GM21515 (cell line): ENCODE data around the gene OR10H2.
"Not testable (repeated sequence)": the region's sequence is repeated elsewhere in the genome, so short reads cannot be mapped to it uniquely, and the experiment has no call there.

Experiments
- ATAC-seq: cut with Tn5 transposase; IDR thresholded peaks from one replicate; pipeline ENCODE4 v1.9.1; 2021; ENCODE audit not compliant: unreplicated experiment

The OR10H2 gene

GRCh38 chr19:15759962-15760565 lies 32.2 kb downstream of the OR10H2 start:
- no peak for ATAC-seq

DNA sequence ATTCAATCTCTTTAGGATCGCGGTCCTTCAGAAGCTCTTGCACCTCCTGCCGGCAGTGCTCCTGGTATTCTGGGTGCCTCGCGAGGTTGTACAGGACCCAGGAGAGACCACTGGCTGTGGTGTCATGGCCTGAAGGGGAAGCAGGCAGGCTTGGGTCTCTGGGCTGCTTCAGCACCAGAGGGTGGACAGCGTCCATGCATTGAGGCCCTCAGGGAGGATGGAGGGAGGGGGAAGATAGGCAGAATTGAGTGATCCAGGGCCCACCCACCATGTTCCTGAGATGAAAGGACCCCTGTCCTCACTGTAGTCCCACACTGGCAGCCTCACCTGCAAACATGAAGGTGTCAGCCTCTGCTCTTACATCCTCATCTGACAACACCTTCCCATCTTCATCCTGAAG lies 41.8 kb downstream of the OR10H2 start:
- ATAC-seq = no peak

DNA sequence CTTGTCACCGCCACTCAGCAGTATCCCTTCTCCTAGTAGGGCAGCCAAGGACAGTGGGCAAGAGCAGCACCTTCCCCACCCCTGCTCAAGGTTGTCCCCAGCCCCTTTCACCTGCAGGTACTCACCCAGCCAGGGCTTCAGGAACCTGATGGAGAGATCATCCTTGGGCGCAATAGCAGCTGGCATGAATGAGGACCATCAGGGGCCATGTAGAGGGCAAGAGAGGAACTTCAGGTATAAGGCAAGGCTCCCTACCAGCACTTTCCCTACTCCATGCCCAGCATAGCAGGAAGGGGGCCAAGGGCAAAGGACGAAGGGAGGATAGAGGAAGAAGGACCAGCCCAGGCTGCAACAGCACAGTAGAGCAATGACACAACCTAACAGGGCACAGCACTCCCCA lies 46.3 kb downstream of the OR10H2 start:
- ATAC-seq = not testable (repeated sequence)

DNA sequence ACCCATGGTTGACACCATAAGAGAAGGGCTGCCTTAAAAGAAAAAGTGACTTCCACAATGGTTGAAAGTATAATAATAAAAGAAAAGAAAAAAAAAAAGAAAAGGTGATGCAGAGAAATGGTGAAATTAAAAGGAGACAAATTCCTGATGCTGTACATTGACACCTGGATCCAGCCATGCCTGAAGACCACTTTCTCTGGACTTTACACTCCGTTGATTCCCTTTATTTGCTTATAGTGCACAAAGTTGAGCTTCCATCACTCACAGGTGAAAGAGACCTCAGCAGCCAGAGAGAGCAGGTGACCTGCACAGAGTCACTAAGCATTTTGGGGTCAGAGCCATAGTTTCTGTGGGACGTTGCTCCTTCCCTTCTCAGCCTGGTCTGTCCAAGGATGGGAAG lies 47.4 kb downstream of the OR10H2 start:
- no peak for ATAC-seq

- no peak for ATAC-seq
Measured at GRCh38 chr19:15776264-15776663, 48.4 kb downstream of the OR10H2 start.

GRCh38 chr19:15776991-15777970 lies 49.5 kb downstream of the OR10H2 start:
- no peak for ATAC-seq
